Measurements from ENCODE around the gene TRIM7.

Gene TRIM7

DNA sequence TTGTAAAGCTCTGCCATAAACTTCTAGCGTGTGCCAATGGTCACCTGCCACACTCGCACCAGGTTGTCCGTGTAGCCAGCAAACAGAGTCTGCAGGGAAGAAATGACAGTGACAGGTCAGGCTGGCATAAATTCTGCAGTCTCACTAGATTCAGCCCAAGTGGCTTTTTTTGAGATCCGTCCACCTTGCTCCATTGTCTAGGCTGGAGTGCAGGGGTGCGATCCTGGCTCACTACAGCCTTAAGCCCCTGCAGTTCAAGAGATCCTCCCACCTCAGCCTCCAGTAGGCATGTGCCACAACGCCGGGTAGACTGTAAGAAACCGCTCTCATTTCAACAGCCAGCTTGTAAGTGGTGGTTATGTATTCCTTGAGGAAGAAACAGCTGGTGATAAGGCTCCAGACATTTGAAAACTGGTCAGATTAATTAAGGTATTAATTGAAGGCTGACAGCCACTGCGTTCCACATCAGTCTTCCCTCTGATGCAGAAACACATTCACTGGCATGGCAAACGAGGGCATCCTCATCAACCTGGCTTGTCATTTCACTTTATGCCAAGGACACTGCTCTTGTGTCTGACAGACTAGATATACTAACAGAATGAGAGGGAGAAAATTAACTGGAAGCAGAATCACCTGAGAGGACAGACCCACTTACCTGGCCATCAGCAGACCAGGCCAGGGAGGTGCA, 32.1 kb upstream of the TRIM7 start:
- TF ChIP-seq, protein P1, sequence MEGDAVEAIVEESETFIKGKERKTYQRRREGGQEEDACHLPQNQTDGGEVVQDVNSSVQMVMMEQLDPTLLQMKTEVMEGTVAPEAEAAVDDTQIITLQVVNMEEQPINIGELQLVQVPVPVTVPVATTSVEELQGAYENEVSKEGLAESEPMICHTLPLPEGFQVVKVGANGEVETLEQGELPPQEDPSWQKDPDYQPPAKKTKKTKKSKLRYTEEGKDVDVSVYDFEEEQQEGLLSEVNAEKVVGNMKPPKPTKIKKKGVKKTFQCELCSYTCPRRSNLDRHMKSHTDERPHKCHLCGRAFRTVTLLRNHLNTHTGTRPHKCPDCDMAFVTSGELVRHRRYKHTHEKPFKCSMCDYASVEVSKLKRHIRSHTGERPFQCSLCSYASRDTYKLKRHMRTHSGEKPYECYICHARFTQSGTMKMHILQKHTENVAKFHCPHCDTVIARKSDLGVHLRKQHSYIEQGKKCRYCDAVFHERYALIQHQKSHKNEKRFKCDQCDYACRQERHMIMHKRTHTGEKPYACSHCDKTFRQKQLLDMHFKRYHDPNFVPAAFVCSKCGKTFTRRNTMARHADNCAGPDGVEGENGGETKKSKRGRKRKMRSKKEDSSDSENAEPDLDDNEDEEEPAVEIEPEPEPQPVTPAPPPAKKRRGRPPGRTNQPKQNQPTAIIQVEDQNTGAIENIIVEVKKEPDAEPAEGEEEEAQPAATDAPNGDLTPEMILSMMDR (IDR thresholded peaks at IDR 0.05; ENCODE audit: low read depth, low read length, poor library complexity, severe bottlenecking): no peak
- TF ChIP-seq EZH2phosphoT487 (IDR thresholded peaks at IDR 0.05; ENCODE audit: borderline replicate concordance, low read length): no peak
- H3F3A ChIP-seq (ENCODE audit: control insufficient read depth, insufficient read depth): peaks cover 76% of the 10 kb centered on the region

GRCh38 chr5:181236471-181236870, 31.5 kb upstream of the TRIM7 start:
- H3F3A ChIP-seq (ENCODE audit: control insufficient read depth, insufficient read depth): peaks cover 71% of the 10 kb centered on the region
- H3K27ac ChIP-seq (ENCODE audit: low read depth, low read length): 0 out of 2 replicates have a peak overlapping the region, but pooled peaks have one; percentile 14
- H3K9me2 ChIP-seq (replicated peaks; ENCODE audit: control insufficient read depth, low read length): no peaks in the 10 kb centered on the region
- H3K4me1 ChIP-seq (ENCODE audit: control insufficient read depth, low read length): peaks cover 6% of the 10 kb centered on the region
- peaks cover 20% of the 10 kb centered on the region for H4K20me1 ChIP-seq (ENCODE audit: control insufficient read depth, insufficient read depth, low read depth, low read length)
- no peaks in the 10 kb centered on the region for H3K9me3 ChIP-seq (ENCODE audit: control insufficient read depth, insufficient read depth, low read length)
- H3K36me3 ChIP-seq (ENCODE audit: control insufficient read depth, low read length): peaks cover 86% of the 10 kb centered on the region
- TF ChIP-seq, protein P1 (IDR thresholded peaks at IDR 0.05; ENCODE audit: low read depth, low read length, poor library complexity, severe bottlenecking): no peak
- no peak for TF ChIP-seq EZH2phosphoT487 (IDR thresholded peaks at IDR 0.05; ENCODE audit: borderline replicate concordance, low read length)
- no peak overlapping the region for H3K4me3 ChIP-seq (ENCODE audit: low read length)
- H3K4me2 ChIP-seq (ENCODE audit: low read length): no peak overlapping the region
- H3K27me3 ChIP-seq (ENCODE audit: control insufficient read depth, low read length): no peaks in the 10 kb centered on the region
- H3K79me2 ChIP-seq (ENCODE audit: control insufficient read depth, low read length): peaks cover 30% of the 10 kb centered on the region

More for the DNA sequence above, 32.1 kb upstream of the TRIM7 start:
- Histone ChIP-seq H3K27ac (ENCODE audit: low read depth, low read length) (no peak overlapping the region), H3K9me2 (replicated peaks; ENCODE audit: control insufficient read depth, low read length) (no peaks in the 10 kb centered on the region), H3K79me2 (ENCODE audit: control insufficient read depth, low read length) (peaks cover 37% of the 10 kb centered on the region), H3K36me3 (ENCODE audit: control insufficient read depth, low read length) (peaks cover 88% of the 10 kb centered on the region), H4K20me1 (ENCODE audit: control insufficient read depth, insufficient read depth, low read depth, low read length) (peaks cover 26% of the 10 kb centered on the region), H3K4me2 (ENCODE audit: low read length) (no peak overlapping the region), H3K9me3 (ENCODE audit: control insufficient read depth, insufficient read depth, low read length) (no peaks in the 10 kb centered on the region), H3K4me1 (ENCODE audit: control insufficient read depth, low read length) (peaks cover 12% of the 10 kb centered on the region), H3K27me3 (ENCODE audit: control insufficient read depth, low read length) (no peaks in the 10 kb centered on the region), H3K4me3 (ENCODE audit: low read length) (no peak overlapping the region)

DNA sequence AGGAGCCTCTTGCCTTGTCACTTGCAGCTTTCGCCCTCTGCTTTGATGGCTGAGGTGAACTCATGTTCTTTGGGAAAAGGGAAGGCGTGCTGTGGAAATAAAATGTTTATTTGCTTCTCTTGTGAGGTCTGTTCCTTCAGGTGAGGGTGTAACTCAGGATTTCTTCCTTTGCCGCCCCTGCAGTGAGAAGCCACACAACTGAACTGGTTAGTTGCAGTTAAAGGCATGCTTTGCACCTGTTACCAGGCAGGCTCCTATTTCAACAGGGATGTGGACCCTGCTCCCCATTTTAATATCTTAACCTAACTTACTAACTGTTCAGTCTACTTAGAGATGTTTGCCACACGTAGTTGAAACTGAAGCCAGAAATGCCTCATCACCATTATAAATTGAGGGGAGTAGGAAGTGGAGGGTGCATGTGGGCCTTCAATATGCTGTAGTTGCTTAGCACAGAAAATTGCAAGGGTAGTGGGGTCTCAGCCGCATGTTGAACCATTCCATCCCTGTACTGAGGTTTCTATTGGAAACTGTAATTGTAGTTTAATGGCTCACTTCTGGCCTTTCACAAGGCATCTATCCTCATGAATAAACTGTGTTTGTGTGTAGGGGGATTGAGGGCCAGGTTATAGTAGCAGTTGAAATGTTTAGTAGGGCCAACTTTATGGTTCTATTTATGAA, 30.8 kb upstream of the TRIM7 start:
- TF ChIP-seq, protein P1 (IDR thresholded peaks at IDR 0.05; ENCODE audit: low read depth, low read length, poor library complexity, severe bottlenecking): no peak
- no peak for TF ChIP-seq EZH2phosphoT487 (IDR thresholded peaks at IDR 0.05; ENCODE audit: borderline replicate concordance, low read length)
- Histone ChIP-seq H3K27me3 (ENCODE audit: control insufficient read depth, low read length) (no peaks in the 10 kb centered on the region), H3F3A (ENCODE audit: control insufficient read depth, insufficient read depth) (peaks cover 66% of the 10 kb centered on the region), H3K4me1 (ENCODE audit: control insufficient read depth, low read length) (peaks cover 2% of the 10 kb centered on the region), H3K4me3 (ENCODE audit: low read length) (no peak overlapping the region), H3K9me2 (replicated peaks; ENCODE audit: control insufficient read depth, low read length) (no peaks in the 10 kb centered on the region), H3K4me2 (ENCODE audit: low read length) (no peak overlapping the region), H3K9me3 (ENCODE audit: control insufficient read depth, insufficient read depth, low read length) (no peaks in the 10 kb centered on the region), H4K20me1 (ENCODE audit: control insufficient read depth, insufficient read depth, low read depth, low read length) (peaks cover 18% of the 10 kb centered on the region), H3K36me3 (ENCODE audit: control insufficient read depth, low read length) (peaks cover 86% of the 10 kb centered on the region), H3K27ac (ENCODE audit: low read depth, low read length) (peak overlapping the region; percentile 14), H3K79me2 (ENCODE audit: control insufficient read depth, low read length) (peaks cover 24% of the 10 kb centered on the region)
